GM12892 (cell line): ENCODE measurements around the gene MIF.

Experiments
- POLR2A ChIP-seq: IDR thresholded peaks from 2 replicates; pipeline ENCODE4 v1.6.1; 2011; ENCODE audit warnings: low read depth, low read length, control low read depth
- POLR2AphosphoS5 ChIP-seq: IDR thresholded peaks from 2 replicates; pipeline ENCODE4 v1.6.1; 2011; ENCODE audit warnings: low read depth, low read length, control low read depth
- TAF1 ChIP-seq: IDR thresholded peaks from 2 replicates; pipeline ENCODE4 v1.6.1; 2011; ENCODE audit warnings: low read depth, mild to moderate bottlenecking, control low read depth, low read length, borderline replicate concordance

DNA sequence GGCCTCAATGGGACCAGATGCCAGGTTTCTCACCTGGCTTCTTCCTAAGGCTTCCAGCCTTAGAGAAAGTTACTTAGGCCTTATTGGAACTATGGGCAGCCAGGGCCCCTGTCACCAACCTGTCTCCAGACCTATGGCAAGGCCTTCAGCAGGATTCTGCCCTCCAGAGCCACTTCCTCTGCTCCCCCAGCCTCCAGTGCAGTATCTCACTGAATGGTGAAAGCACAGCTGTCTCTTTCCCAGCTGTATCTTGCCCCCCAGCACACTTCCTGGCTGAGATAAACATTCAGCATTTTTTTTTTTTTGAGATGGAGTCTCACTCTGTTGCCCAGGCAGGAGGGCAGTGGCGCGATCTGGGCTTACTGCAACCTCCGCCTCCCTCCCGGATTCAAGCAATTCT is 35.0 kb upstream of the MIF start:
- TF ChIP-seq POLR2A (no peak), TAF1 (no peak), POLR2AphosphoS5 (no peak)
